GM08714 (cell line): Measurements from ENCODE around the gene PSME4.

Source experiments
- H3K4me3 ChIP-seq: fragments of 200-500 bp; sonication (Bioruptor generic); 2 replicates; pipeline ENCODE4 v1.5.1; 2014; ENCODE audit warnings: mild to moderate bottlenecking, low read length, inconsistent platforms
- ZNF274 ChIP-seq: IDR thresholded peaks from 2 replicates; pipeline ENCODE4 v1.6.1; 2012; ENCODE audit warnings: mild to moderate bottlenecking, low read depth, low read length

PSME4 gene

GRCh38 chr2:53970724-53971602 lies at the start of gene PSME4:
Gene PSME4 (minus strand): TSS chr2:53970993. CDS start chr2:53970784, 209 bp downstream.
- peak within 1 kb of the TSS; percentile 87 for H3K4me3 ChIP-seq
- no peak for TF ChIP-seq ZNF274

- no peak for TF ChIP-seq ZNF274
- no peak overlapping the region for H3K4me3 ChIP-seq
These were observed 45.3 kb upstream of the PSME4 start for GRCh38 chr2:54015798-54016699.

- no peak overlapping the region for H3K4me3 ChIP-seq
- no peak for TF ChIP-seq ZNF274
These were observed 43.2 kb upstream of the PSME4 start for GRCh38 chr2:54013996-54014395.

GRCh38 chr2:54012538-54013141 lies 41.8 kb upstream of the PSME4 start:
- H3K4me3 ChIP-seq = no peak overlapping the region
- TF ChIP-seq ZNF274 = no peak

GRCh38 chr2:54009549-54009948 lies 38.8 kb upstream of the PSME4 start:
- H3K4me3 ChIP-seq = no peak overlapping the region

GRCh38 chr2:54008439-54008838 lies 37.6 kb upstream of the PSME4 start:
- TF ChIP-seq ZNF274 = no peak
- H3K4me3 ChIP-seq = no peak overlapping the region

More at GRCh38 chr2:54009549-54009948, 38.8 kb upstream of the PSME4 start:
- no peak for TF ChIP-seq ZNF274

- no peak overlapping the region for H3K4me3 ChIP-seq
- TF ChIP-seq ZNF274 = no peak
These were observed 29.7 kb upstream of the PSME4 start for GRCh38 chr2:54000524-54000923.

- TF ChIP-seq ZNF274 = no peak
- H3K4me3 ChIP-seq = no peak overlapping the region
These were observed 29.3 kb upstream of the PSME4 start for GRCh38 chr2:54000122-54000521.

- TF ChIP-seq ZNF274 = no peak
- H3K4me3 ChIP-seq = no peak overlapping the region
These were observed 28.0 kb upstream of the PSME4 start for GRCh38 chr2:53998834-53999233.

GRCh38 chr2:53994818-53995808 lies 24.3 kb upstream of the PSME4 start:
- no peak overlapping the region for H3K4me3 ChIP-seq
- no peak for TF ChIP-seq ZNF274

GRCh38 chr2:53991948-53992347 lies 21.2 kb upstream of the PSME4 start:
- no peak for TF ChIP-seq ZNF274
- no peak overlapping the region for H3K4me3 ChIP-seq

GRCh38 chr2:53989210-53989862 lies 18.5 kb upstream of the PSME4 start:
- H3K4me3 ChIP-seq = no peak overlapping the region

More at GRCh38 chr2:53989210-53989862, 18.5 kb upstream of the PSME4 start:
- no peak for TF ChIP-seq ZNF274
